CD8-positive, alpha-beta memory T cell (primary cell): ENCODE results near the gene PNPLA2. TPM values are rescaled to one million over a fixed set of nuclear protein-coding genes. Genes with fewer than 3 reads are reported as not detected.
A peak's percentile ranks its signal among the peaks of the same experiment; 100 is the strongest.

Experiments used
- CTCF ChIA-PET: fragments of 350-600 bp; sonication (Branson Sonifier 250); formaldehyde crosslinking; loops from one replicate; lab custom pipeline; 2021; ENCODE audit warnings: antibody characterized with exemption; lab: Charles Lee
- POLR2A ChIA-PET: fragments of 350-600 bp; sonication (Branson Sonifier 250); formaldehyde crosslinking; loops from one replicate; lab custom pipeline; 2021; ENCODE audit warnings: antibody characterized with exemption; lab: Charles Lee
- DNase-seq, 5 donors: peaks; one replicate each; pipeline versions ENCODE4 v3.0.0 to v3.0.0-alpha.2; 2020 to 2022; ENCODE audit warnings: mixed read lengths in 1 of 5
- H3K27ac ChIP-seq: one replicate; pipeline ENCODE4 v1.7.0; 2013; ENCODE audit warnings: low read depth, mild to moderate bottlenecking, low read length, moderate library complexity
- H3K27me3 ChIP-seq: 2 replicates; pipeline ENCODE4 v1.7.0; 2013; ENCODE audit warnings: low read length, mild to moderate bottlenecking; ENCODE audit not compliant: insufficient read depth, poor library complexity, severe bottlenecking
- H3K36me3 ChIP-seq: 2 replicates; pipeline ENCODE4 v1.7.0; 2013; ENCODE audit warnings: mild to moderate bottlenecking, low read length, moderate library complexity; ENCODE audit not compliant: insufficient read depth
- H3K4me1 ChIP-seq: 2 replicates; pipeline ENCODE4 v1.7.0; 2013; ENCODE audit warnings: mild to moderate bottlenecking, low read length, moderate library complexity; ENCODE audit not compliant: insufficient read depth
- H3K4me3 ChIP-seq: 2 replicates; pipeline ENCODE4 v1.7.0; 2013; ENCODE audit warnings: mild to moderate bottlenecking, low read length
- H3K9me3 ChIP-seq: 2 replicates; pipeline ENCODE4 v1.7.0; 2013; ENCODE audit warnings: mild to moderate bottlenecking, low read length
- H3K27ac Mint-ChIP-seq, 8 donors: one replicate each; pipeline ENCODE4 v1.8.0; 2020 to 2021; ENCODE audit warnings: mixed read lengths in 8 of 8, mild to moderate bottlenecking in 6 of 8, inconsistent platforms in 3 of 8, moderate library complexity in 3 of 8
- H3K27me3 Mint-ChIP-seq, 2 donors: one replicate each; pipeline ENCODE4 v1.8.0; 2020 to 2021; ENCODE audit warnings: mixed read lengths in 2 of 2, mild to moderate bottlenecking in 1 of 2, moderate library complexity in 1 of 2
- H3K36me3 Mint-ChIP-seq, 3 donors: one replicate each; pipeline ENCODE4 v1.8.0; 2020 to 2021; ENCODE audit warnings: mixed read lengths in 3 of 3, inconsistent platforms in 1 of 3, mild to moderate bottlenecking in 1 of 3
- H3K4me1 Mint-ChIP-seq, 3 donors: one replicate each; pipeline ENCODE4 v1.8.0; 2020 to 2021; ENCODE audit warnings: mixed read lengths in 3 of 3, inconsistent platforms in 1 of 3, mild to moderate bottlenecking in 1 of 3
- H3K4me3 Mint-ChIP-seq, 7 donors: one replicate each; pipeline ENCODE4 v1.8.0; 2020 to 2021; ENCODE audit warnings: mixed read lengths in 7 of 7, mild to moderate bottlenecking in 6 of 7, moderate library complexity in 4 of 7, inconsistent platforms in 2 of 7
- H3K9me3 Mint-ChIP-seq, 5 donors: one replicate each; pipeline ENCODE4 v1.8.0; 2020 to 2022; ENCODE audit warnings: mixed read lengths in 5 of 5, mild to moderate bottlenecking in 3 of 5, moderate library complexity in 2 of 5, inconsistent platforms in 1 of 5
- polyA plus RNA-seq: library from polyadenylated mRNA; unstranded; fragments of 300-500 nt; fragmentation: Illumina TruSeq; gene quantifications from one replicate; pipeline ENCODE4 v1.2.3, GENCODE V29; 2021
- total RNA-seq, 2 experiments: library from RNA; stranded (reverse); gene quantifications; one replicate each; pipeline ENCODE4 v1.2.3, GENCODE V29; 2021

The PNPLA2 gene
- total and polyA plus RNA-seq, 3 experiments from 2014 or later, result 41.5 to 53.0 (median 49.8) TPM

- no peaks in the 10 kb centered on the region for H3K9me3 Mint-ChIP-seq
- peak within 1 kb of the TSS; percentile 92 for H3K4me3 ChIP-seq
- H3K9me3 ChIP-seq, result no peaks in the 10 kb centered on the region
- CTCF ChIA-PET, result interaction anchor here (0.7 to 1.3 kb wide), 4 partner anchors 21 to 102 kb away, joined by 3 to 4 read pairs (median 4); partner anchors contain the start of genes PNPLA2 and TMEM80
- peak within 1 kb of the TSS; percentile 86 for H3K27ac ChIP-seq
- peaks cover 4% of the 10 kb centered on the region for H3K36me3 ChIP-seq
- peak within 1 kb of the TSS; percentile 91 to 94 (median 92) for H3K4me3 Mint-ChIP-seq
- DNase-seq, result peak; percentile 76 to 88 (median 82)
- POLR2A ChIA-PET, result interaction anchor here (0.7 to 1.5 kb wide), 3 partner anchors 21 to 218 kb away, joined by 3 to 6 read pairs (median 4); partner anchors contain the start of genes PNPLA2 and TALDO1
- H3K4me1 ChIP-seq, result peaks cover 25% of the 10 kb centered on the region
- peaks cover 12 to 26% (median 14%) of the 10 kb centered on the region in 3 donors for H3K4me1 Mint-ChIP-seq
- H3K36me3 Mint-ChIP-seq, result peaks cover 0 to 13% (median 0%) of the 10 kb centered on the region in 3 donors
- H3K27ac Mint-ChIP-seq, result peak within 1 kb of the TSS; percentile 87 to 98 (median 95)
- no peaks in the 10 kb centered on the region for H3K27me3 ChIP-seq
- H3K27me3 Mint-ChIP-seq, result no peaks in the 10 kb centered on the region
Measured at GRCh38 chr11:798093-798713, 20.5 kb upstream of the PNPLA2 start, which contains the start of gene SLC25A22. SLC25A22 (minus strand) TSS chr11:798281; CDS start chr11:795006, 3,275 bp downstream.

GRCh38 chr11:799641-800316, 18.9 kb upstream of the PNPLA2 start:
- Mint-ChIP-seq H3K27me3 (no peaks in the 10 kb centered on the region), H3K36me3 (peaks cover 0 to 4% (median 0%) of the 10 kb centered on the region in 3 donors), H3K9me3 (no peaks in the 10 kb centered on the region), H3K4me1 (peaks cover 12 to 28% (median 14%) of the 10 kb centered on the region in 3 donors), H3K27ac (peak overlapping the region in 1 of 8 donors; percentile 56), H3K4me3 (peak overlapping the region in 2 of 7 donors; percentile 66 to 74)
- Histone ChIP-seq H3K27ac (no peak overlapping the region), H3K4me3 (no peak overlapping the region), H3K27me3 (no peaks in the 10 kb centered on the region), H3K9me3 (no peaks in the 10 kb centered on the region), H3K4me1 (peaks cover 34% of the 10 kb centered on the region), H3K36me3 (no peaks in the 10 kb centered on the region)
- POLR2A ChIA-PET, result interaction anchor here (1.3 kb wide), 2 partner anchors 19 kb away, joined by 3 to 6 read pairs; partner anchors contain the start of gene PNPLA2
- CTCF ChIA-PET, result interaction anchor here (1.2 to 1.3 kb wide), 2 partner anchors 19 to 24 kb away, joined by 3 to 4 read pairs; partner anchors contain the start of gene PNPLA2
- no peak for DNase-seq

DNA sequence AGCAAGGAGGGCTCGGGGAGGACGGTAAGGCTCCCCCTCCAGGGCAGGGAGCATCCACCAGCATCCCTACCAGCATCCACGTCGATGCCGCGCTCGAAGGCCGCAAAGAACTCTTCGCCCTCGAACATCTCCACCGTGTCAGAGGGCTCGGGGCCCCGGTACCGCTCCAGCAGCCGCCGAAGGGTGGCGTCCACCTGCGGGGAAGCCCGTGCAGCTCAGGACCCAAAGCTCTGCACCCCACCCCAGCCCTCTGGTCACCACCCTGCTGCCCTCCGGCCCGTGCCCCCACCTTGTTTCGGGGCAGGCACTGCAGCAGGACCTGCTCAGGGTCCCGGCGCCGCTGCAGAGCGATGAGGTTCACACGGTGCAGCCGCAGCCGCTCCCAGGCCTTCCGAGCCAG, 18.2 kb upstream of the PNPLA2 start:
- H3K36me3 ChIP-seq, result no peaks in the 10 kb centered on the region
- no peaks in the 10 kb centered on the region for H3K9me3 Mint-ChIP-seq
- CTCF ChIA-PET, result interaction anchor here (1.3 to 1.4 kb wide), 2 partner anchors 19 to 53 kb away, joined by 4 read pairs; partner anchors contain the start of genes PNPLA2 and TALDO1
- H3K4me3 ChIP-seq, result no peak overlapping the region
- peak overlapping the region in 1 of 7 donors; percentile 74 for H3K4me3 Mint-ChIP-seq
- peaks cover 27% of the 10 kb centered on the region for H3K4me1 ChIP-seq
- H3K27me3 Mint-ChIP-seq, result no peaks in the 10 kb centered on the region
- peak overlapping the region in 1 of 8 donors; percentile 56 for H3K27ac Mint-ChIP-seq
- H3K27ac ChIP-seq, result no peak overlapping the region
- DNase-seq, result no peak
- POLR2A ChIA-PET, result interaction anchor here (1.3 kb wide), 1 partner anchor 18 kb away, joined by 3 read pairs; the partner anchor contains the start of gene PNPLA2
- peaks cover 0 to 4% (median 0%) of the 10 kb centered on the region in 3 donors for H3K36me3 Mint-ChIP-seq
- no peaks in the 10 kb centered on the region for H3K9me3 ChIP-seq
- no peaks in the 10 kb centered on the region for H3K27me3 ChIP-seq
- peaks cover 13 to 30% (median 14%) of the 10 kb centered on the region in 3 donors for H3K4me1 Mint-ChIP-seq

GRCh38 chr11:801097-801780, 17.5 kb upstream of the PNPLA2 start:
- CTCF ChIA-PET, result interaction anchor here (0.7 to 1.4 kb wide), 3 partner anchors 18 to 54 kb away, joined by 3 to 4 read pairs (median 4); partner anchors contain the start of genes PNPLA2 and TALDO1
- Histone ChIP-seq H3K27me3 (no peaks in the 10 kb centered on the region), H3K4me1 (peaks cover 22% of the 10 kb centered on the region), H3K9me3 (no peaks in the 10 kb centered on the region), H3K27ac (no peak overlapping the region), H3K4me3 (no peak overlapping the region), H3K36me3 (no peaks in the 10 kb centered on the region)
- Mint-ChIP-seq H3K9me3 (no peaks in the 10 kb centered on the region), H3K27me3 (no peaks in the 10 kb centered on the region), H3K4me1 (peaks cover 9 to 27% (median 11%) of the 10 kb centered on the region in 3 donors), H3K27ac (peak overlapping the region in 1 of 8 donors; percentile 23), H3K36me3 (peaks cover 0 to 2% (median 0%) of the 10 kb centered on the region in 3 donors), H3K4me3 (peak overlapping the region in 2 of 7 donors; percentile 11 to 68)
- POLR2A ChIA-PET, result interaction anchor here (1.3 kb wide), 1 partner anchor 18 kb away, joined by 3 read pairs; the partner anchor contains the start of gene PNPLA2
- no peak for DNase-seq

- Mint-ChIP-seq H3K27ac (peak overlapping the region in 1 of 8 donors; percentile 60), H3K36me3 (peaks cover 0 to 2% (median 0%) of the 10 kb centered on the region in 3 donors), H3K4me1 (peaks cover 2 to 18% (median 6%) of the 10 kb centered on the region in 3 donors), H3K27me3 (no peaks in the 10 kb centered on the region), H3K4me3 (peak overlapping the region in 2 of 7 donors; percentile 19 to 68), H3K9me3 (no peaks in the 10 kb centered on the region)
- no peaks in the 10 kb centered on the region for H3K36me3 ChIP-seq
- H3K27me3 ChIP-seq, result no peaks in the 10 kb centered on the region
- ChIA-PET CTCF (interaction anchor here (1.3 kb wide), 1 partner anchor 54 kb away, joined by 4 read pairs; the partner anchor contains the start of gene TALDO1), POLR2A (no interaction called here)
- no peak overlapping the region for H3K27ac ChIP-seq
- H3K9me3 ChIP-seq, result no peaks in the 10 kb centered on the region
- DNase-seq, result no peak
- H3K4me1 ChIP-seq, result peaks cover 13% of the 10 kb centered on the region
- H3K4me3 ChIP-seq, result no peak overlapping the region
Measured at GRCh38 chr11:802018-802617, 16.6 kb upstream of the PNPLA2 start.

- Histone ChIP-seq H3K27me3 (no peaks in the 10 kb centered on the region), H3K27ac (no peak overlapping the region), H3K9me3 (no peaks in the 10 kb centered on the region), H3K4me3 (no peak overlapping the region), H3K36me3 (no peaks in the 10 kb centered on the region), H3K4me1 (peaks cover 11% of the 10 kb centered on the region)
- H3K36me3 Mint-ChIP-seq, result no peaks in the 10 kb centered on the region
- no peaks in the 10 kb centered on the region for H3K9me3 Mint-ChIP-seq
- H3K27ac Mint-ChIP-seq, result no peak overlapping the region
- peak overlapping the region in 3 of 7 donors; percentile 2 to 23 (median 19) for H3K4me3 Mint-ChIP-seq
- POLR2A ChIA-PET, result interaction anchor here (1.6 kb wide), 1 partner anchor 17 kb away, joined by 5 read pairs; the partner anchor contains the start of gene PNPLA2
- DNase-seq, result no peak
- no peaks in the 10 kb centered on the region for H3K27me3 Mint-ChIP-seq
- peaks cover 3 to 18% (median 6%) of the 10 kb centered on the region in 3 donors for H3K4me1 Mint-ChIP-seq
- CTCF ChIA-PET, result no interaction called here
Measured at GRCh38 chr11:802693-803466, 15.8 kb upstream of the PNPLA2 start.
